Glomerular endothelial cell (primary cell): ENCODE results near the gene PROCA1. TPM values are rescaled to one million over a fixed set of nuclear protein-coding genes. Genes with fewer than 3 reads are reported as not detected.
"Not testable (repeated sequence)": the region's sequence is repeated elsewhere in the genome, so short reads cannot be mapped to it uniquely, and the experiment has no call there.

Source experiments
- DNase-seq: peaks from one replicate; pipeline ENCODE4 v3.0.0-alpha.2; 2011; ENCODE audit warnings: low read depth, low spot score; ENCODE audit errors: extremely low read depth
- total RNA-seq: library from RNA; depleted of rRNA; stranded (reverse); fragments of >200 nt; gene quantifications from 2 replicates; pipeline ENCODE4 v1.2.3, GENCODE V29; 2015

Gene PROCA1
- total RNA-seq, 1 donor from 2014 or later = 0.23 TPM

GRCh38 chr17:28686296-28686695 is 25.4 kb downstream of the PROCA1 start:
- no peak for DNase-seq

- DNase-seq = no peak
These were observed 26.3 kb downstream of the PROCA1 start for GRCh38 chr17:28685366-28685765.

GRCh38 chr17:28684963-28685362 is 26.7 kb downstream of the PROCA1 start:
- no peak for DNase-seq

- no peak for DNase-seq
These were observed 29.0 kb downstream of the PROCA1 start for GRCh38 chr17:28682655-28683054.

GRCh38 chr17:28675980-28676379 is 35.7 kb downstream of the PROCA1 start:
- DNase-seq = no peak

GRCh38 chr17:28675490-28675889 is 36.2 kb downstream of the PROCA1 start:
- no peak for DNase-seq

- DNase-seq = no peak
These were observed 41.8 kb downstream of the PROCA1 start for GRCh38 chr17:28669918-28670317.

GRCh38 chr17:28667870-28668269 is 43.8 kb downstream of the PROCA1 start:
- DNase-seq = no peak

GRCh38 chr17:28665994-28666393 is 45.7 kb downstream of the PROCA1 start:
- DNase-seq = no peak

GRCh38 chr17:28663723-28664122 is 48.0 kb downstream of the PROCA1 start:
- DNase-seq = no peak

- DNase-seq = no peak
These were observed 49.2 kb downstream of the PROCA1 start for GRCh38 chr17:28662527-28662829.

- DNase-seq = peak; percentile 47
These were observed 49.8 kb downstream of the PROCA1 start, which contains the start of the genes SDF2 and SUPT6H for GRCh38 chr17:28661635-28662526. Gene SDF2, minus strand, starts transcription at chr17:28661906. Its CDS starts 30 bp downstream, at chr17:28661876. Gene SUPT6H, plus strand, starts transcription at chr17:28662205. Its CDS starts 11,197 bp downstream, at chr17:28673402.

GRCh38 chr17:28659497-28659881 is 52.2 kb downstream of the PROCA1 start:
- not testable (repeated sequence) for DNase-seq

GRCh38 chr17:28658766-28659496 is 52.8 kb downstream of the PROCA1 start:
- DNase-seq = not testable (repeated sequence)

- DNase-seq = not testable (repeated sequence)
These were observed 53.3 kb downstream of the PROCA1 start for GRCh38 chr17:28658342-28658741.

GRCh38 chr17:28657756-28658155 is 53.9 kb downstream of the PROCA1 start:
- no peak for DNase-seq

GRCh38 chr17:28655160-28655559 is 56.5 kb downstream of the PROCA1 start:
- no peak for DNase-seq

Other genes with a start within 250 kb of the PROCA1 start
- not detected in 2 replicates for gene SLC13A2, start 238.2 kb downstream of the PROCA1 start, total RNA-seq
- gene FOXN1, start 205.5 kb downstream of the PROCA1 start, total RNA-seq = not detected in 2 replicates
- gene UNC119, start 159.3 kb downstream of the PROCA1 start, total RNA-seq = 38.0 and 40.0 TPM in 2 replicates
- 101 and 112 TPM in 2 replicates for gene PIGS, start 140.4 kb downstream of the PROCA1 start, total RNA-seq
- gene ALDOC, start 135.0 kb downstream of the PROCA1 start, total RNA-seq = 14.1 and 23.8 TPM in 2 replicates
- gene SPAG5, start 112.9 kb downstream of the PROCA1 start, total RNA-seq = 13.0 and 18.6 TPM in 2 replicates
- 2.5 and 5.1 TPM in 2 replicates for gene RSKR, start 97.7 kb downstream of the PROCA1 start, total RNA-seq
- gene BLTP2, start 66.7 kb downstream of the PROCA1 start, total RNA-seq = 132 and 154 TPM in 2 replicates
- gene SDF2, start 50.0 kb downstream of the PROCA1 start, total RNA-seq = 54.4 and 58.6 TPM in 2 replicates
- 49.1 and 65.2 TPM in 2 replicates for gene SUPT6H, start 49.7 kb downstream of the PROCA1 start, total RNA-seq
- gene RAB34, start 6.0 kb upstream of the PROCA1 start, total RNA-seq = 80.6 and 99.5 TPM in 2 replicates
- gene RPL23A, start 8.1 kb upstream of the PROCA1 start, total RNA-seq = 328 and 663 TPM in 2 replicates
- gene TLCD1, start 14.3 kb upstream of the PROCA1 start, total RNA-seq = 2.8 and 3.4 TPM in 2 replicates
- gene NEK8, start 16.9 kb upstream of the PROCA1 start, total RNA-seq = 2.8 and 5.4 TPM in 2 replicates
- gene TRAF4, start 32.1 kb upstream of the PROCA1 start, total RNA-seq = 38.8 and 42.8 TPM in 2 replicates
- 39.8 and 42.0 TPM in 2 replicates for gene FAM222B, start 130.9 kb upstream of the PROCA1 start, total RNA-seq
- 42.0 and 49.2 TPM in 2 replicates for gene ERAL1, start 143.1 kb upstream of the PROCA1 start, total RNA-seq
- 124 and 133 TPM in 2 replicates for gene FLOT2, start 185.8 kb upstream of the PROCA1 start, total RNA-seq
- 5.3 and 5.5 TPM in 2 replicates for gene DHRS13, start 191.2 kb upstream of the PROCA1 start, total RNA-seq
- 27.4 and 39.8 TPM in 2 replicates for gene PHF12, start 239.6 kb upstream of the PROCA1 start, total RNA-seq